Astrocyte (in vitro differentiated cells and primary cell): ENCODE data around the gene DPF3. TPM values are rescaled to one million over a fixed set of nuclear protein-coding genes. Genes with fewer than 3 reads are reported as not detected.

ENCODE experiments used
- DNase-seq: peaks from one replicate; pipeline ENCODE4 v3.0.0-alpha.2; 2010; ENCODE audit warnings: low read depth
- FAIRE-seq: peaks from 2 replicates; lab custom pipeline; 2011; peaks lifted over from hg19 to GRCh38; lab: Jason Lieb, UNC
- H2AFZ ChIP-seq: 2 replicates; pipeline ENCODE4 v1.6.0; 2012; ENCODE audit warnings: low read depth, low read length, inconsistent platforms
- H3K27ac ChIP-seq: 2 replicates; pipeline ENCODE4 v1.5.1; 2011; ENCODE audit warnings: low read depth, low read length, inconsistent platforms
- H3K27me3 ChIP-seq: 2 replicates; pipeline ENCODE4 v1.6.0; 2011; ENCODE audit warnings: low read length, inconsistent platforms; ENCODE audit not compliant: insufficient read depth
- H3K36me3 ChIP-seq: 2 replicates; pipeline ENCODE4 v1.5.1; 2011; ENCODE audit warnings: low read length, inconsistent platforms; ENCODE audit not compliant: insufficient read depth
- H3K4me1 ChIP-seq: 2 replicates; pipeline ENCODE4 v1.5.1; 2011; ENCODE audit warnings: low read length, inconsistent platforms; ENCODE audit not compliant: insufficient read depth
- H3K4me2 ChIP-seq: 2 replicates; pipeline ENCODE4 v1.6.0; 2012; ENCODE audit warnings: low read length, inconsistent platforms
- H3K4me3 ChIP-seq: 2 replicates; pipeline ENCODE4 v1.5.1; 2011; ENCODE audit warnings: low read depth, mild to moderate bottlenecking, low read length, inconsistent platforms; ENCODE audit not compliant: insufficient read depth
- H3K79me2 ChIP-seq: 2 replicates; pipeline ENCODE4 v1.6.0; 2012; ENCODE audit warnings: mild to moderate bottlenecking, low read length, inconsistent platforms; ENCODE audit not compliant: insufficient read depth
- H3K9ac ChIP-seq: 2 replicates; pipeline ENCODE4 v1.6.0; 2012; ENCODE audit warnings: mild to moderate bottlenecking, low read length, inconsistent platforms
- H3K9me3 ChIP-seq: 2 replicates; pipeline ENCODE4 v1.5.1; 2012; ENCODE audit warnings: low read depth, mild to moderate bottlenecking, low read length, inconsistent platforms; ENCODE audit not compliant: insufficient read depth
- H4K20me1 ChIP-seq: 2 replicates; pipeline ENCODE4 v1.6.0; 2012; ENCODE audit warnings: low read length, inconsistent platforms; ENCODE audit not compliant: insufficient read depth
- H3K27ac Mint-ChIP-seq: one replicate; pipeline ENCODE4 v1.8.0; 2021; ENCODE audit warnings: mild to moderate bottlenecking, mixed read lengths; ENCODE audit not compliant: unreplicated experiment
- H3K27me3 Mint-ChIP-seq: one replicate; pipeline ENCODE4 v1.8.0; 2021; ENCODE audit warnings: low read depth, mixed read lengths; ENCODE audit not compliant: unreplicated experiment
- H3K36me3 Mint-ChIP-seq: one replicate; pipeline ENCODE4 v1.8.0; 2021; ENCODE audit warnings: low read depth, mixed read lengths; ENCODE audit not compliant: unreplicated experiment
- H3K4me1 Mint-ChIP-seq: one replicate; pipeline ENCODE4 v1.8.0; 2021; ENCODE audit warnings: low read depth, mixed read lengths; ENCODE audit not compliant: unreplicated experiment
- H3K4me3 Mint-ChIP-seq: one replicate; pipeline ENCODE4 v1.8.0; 2021; ENCODE audit warnings: mild to moderate bottlenecking, moderate library complexity, mixed read lengths; ENCODE audit not compliant: unreplicated experiment
- H3K9me3 Mint-ChIP-seq: one replicate; pipeline ENCODE4 v1.8.0; 2021; ENCODE audit warnings: mild to moderate bottlenecking, mixed read lengths; ENCODE audit not compliant: unreplicated experiment
- EZH2 ChIP-seq: IDR thresholded peaks from 2 replicates; pipeline ENCODE4 v1.6.1; 2012; ENCODE audit warnings: mild to moderate bottlenecking, low read length, inconsistent platforms; ENCODE audit not compliant: insufficient read depth
- total RNA-seq: library from RNA; stranded (reverse); gene quantifications from 2 replicates; pipeline ENCODE4 v1.2.1, GENCODE V29; 2021
- TF ChIP-seq, protein P1 (sequence below): IDR thresholded peaks from 2 replicates; pipeline ENCODE4 v1.5.1; 2011; ENCODE audit warnings: low read depth, mild to moderate bottlenecking, inconsistent platforms, low read length, moderate library complexity; ENCODE audit not compliant: insufficient read depth

DPF3 gene
- total RNA-seq, 1 donor from 2014 or later: 2.4 TPM

DNA sequence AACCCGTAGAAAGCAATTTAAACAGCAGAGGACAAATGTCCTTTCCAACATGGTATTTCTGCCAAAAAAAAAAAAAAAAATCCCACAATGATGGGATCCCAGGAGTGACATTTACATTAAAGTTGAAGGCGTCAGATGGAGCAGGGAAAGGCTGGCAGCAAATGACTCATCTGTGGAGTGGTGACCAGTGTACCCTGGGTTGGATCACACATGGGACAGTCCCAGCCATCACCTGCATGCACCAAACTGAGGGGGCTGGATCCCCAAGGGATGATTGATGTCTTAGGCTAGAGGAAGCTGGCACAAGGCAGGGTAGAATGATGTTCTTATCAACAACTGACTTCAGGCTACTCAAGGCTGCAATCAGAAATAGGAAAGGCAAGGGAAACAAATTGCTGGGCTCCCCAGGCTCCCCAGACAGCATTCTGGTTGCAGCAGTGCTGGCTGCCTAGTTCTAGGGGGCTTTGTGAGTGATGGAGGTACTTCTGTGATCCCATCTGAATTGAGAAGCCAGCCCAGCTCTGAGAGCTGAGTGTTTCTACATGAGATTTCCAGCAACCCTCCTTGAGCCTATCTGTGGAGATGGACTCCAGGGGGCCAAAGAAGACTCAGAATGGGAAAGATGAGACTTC lies 117.9 kb downstream of the DPF3 start:
- H3K4me3 ChIP-seq: no peak overlapping the region
- H4K20me1 ChIP-seq: peaks cover 8% of the 10 kb centered on the region
- H3K27ac ChIP-seq: no peak overlapping the region
- H2AFZ ChIP-seq: no peak overlapping the region
- peaks cover 2% of the 10 kb centered on the region for H3K36me3 Mint-ChIP-seq
- H3K4me1 ChIP-seq: peaks cover 8% of the 10 kb centered on the region
- H3K4me2 ChIP-seq: no peak overlapping the region
- H3K79me2 ChIP-seq: peaks cover 74% of the 10 kb centered on the region
- FAIRE-seq (no peak), DNase-seq (no peak)
- no peaks in the 10 kb centered on the region for H3K36me3 ChIP-seq
- no peaks in the 10 kb centered on the region for H3K27me3 ChIP-seq
- H3K27ac Mint-ChIP-seq: no peak overlapping the region
- H3K9me3 ChIP-seq: no peaks in the 10 kb centered on the region
- peaks cover 8% of the 10 kb centered on the region for H3K9me3 Mint-ChIP-seq
- H3K4me1 Mint-ChIP-seq: peaks cover 17% of the 10 kb centered on the region
- TF ChIP-seq, protein P1, sequence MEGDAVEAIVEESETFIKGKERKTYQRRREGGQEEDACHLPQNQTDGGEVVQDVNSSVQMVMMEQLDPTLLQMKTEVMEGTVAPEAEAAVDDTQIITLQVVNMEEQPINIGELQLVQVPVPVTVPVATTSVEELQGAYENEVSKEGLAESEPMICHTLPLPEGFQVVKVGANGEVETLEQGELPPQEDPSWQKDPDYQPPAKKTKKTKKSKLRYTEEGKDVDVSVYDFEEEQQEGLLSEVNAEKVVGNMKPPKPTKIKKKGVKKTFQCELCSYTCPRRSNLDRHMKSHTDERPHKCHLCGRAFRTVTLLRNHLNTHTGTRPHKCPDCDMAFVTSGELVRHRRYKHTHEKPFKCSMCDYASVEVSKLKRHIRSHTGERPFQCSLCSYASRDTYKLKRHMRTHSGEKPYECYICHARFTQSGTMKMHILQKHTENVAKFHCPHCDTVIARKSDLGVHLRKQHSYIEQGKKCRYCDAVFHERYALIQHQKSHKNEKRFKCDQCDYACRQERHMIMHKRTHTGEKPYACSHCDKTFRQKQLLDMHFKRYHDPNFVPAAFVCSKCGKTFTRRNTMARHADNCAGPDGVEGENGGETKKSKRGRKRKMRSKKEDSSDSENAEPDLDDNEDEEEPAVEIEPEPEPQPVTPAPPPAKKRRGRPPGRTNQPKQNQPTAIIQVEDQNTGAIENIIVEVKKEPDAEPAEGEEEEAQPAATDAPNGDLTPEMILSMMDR: no peak
- no peak for TF ChIP-seq EZH2
- H3K27me3 Mint-ChIP-seq: no peaks in the 10 kb centered on the region
- no peak overlapping the region for H3K9ac ChIP-seq
- no peak overlapping the region for H3K4me3 Mint-ChIP-seq

DNA sequence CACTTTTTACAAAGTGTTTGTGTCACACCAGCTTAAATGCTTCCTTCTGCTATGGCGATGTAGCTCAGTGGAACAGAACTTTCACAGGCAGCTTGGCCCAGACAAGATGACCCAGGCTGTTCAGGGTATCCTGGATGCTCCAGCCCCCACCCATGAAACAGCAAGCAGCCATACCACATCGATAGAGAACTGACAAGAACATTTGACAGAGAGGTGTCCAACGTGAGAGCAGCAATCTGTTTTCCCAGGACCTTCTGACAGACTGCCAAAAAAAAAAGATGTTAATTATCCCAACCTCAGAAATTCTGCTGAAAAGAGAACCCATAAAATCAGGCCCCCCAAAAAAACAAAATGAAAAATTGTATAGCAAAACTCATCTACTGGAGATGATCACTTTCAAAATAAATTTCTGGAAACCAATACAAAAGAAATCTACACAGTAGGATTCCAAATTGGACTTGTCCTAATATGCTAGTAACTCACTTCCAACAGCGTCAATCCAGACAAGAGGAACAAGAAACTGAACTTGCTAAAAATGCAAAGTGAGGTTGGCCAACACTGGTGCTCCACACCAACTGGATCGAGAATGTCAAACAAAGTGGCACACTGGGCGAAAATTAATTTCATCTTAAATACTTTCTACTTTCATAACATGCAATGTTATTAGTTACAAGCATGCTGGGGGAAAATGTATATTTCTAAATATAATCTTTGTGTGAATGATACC lies 118.8 kb downstream of the DPF3 start:
- Histone ChIP-seq H2AFZ (no peak overlapping the region), H4K20me1 (peaks cover 8% of the 10 kb centered on the region), H3K4me2 (no peak overlapping the region), H3K79me2 (peaks cover 66% of the 10 kb centered on the region), H3K4me3 (no peak overlapping the region), H3K9me3 (no peaks in the 10 kb centered on the region), H3K27me3 (no peaks in the 10 kb centered on the region), H3K27ac (no peak overlapping the region), H3K4me1 (no peaks in the 10 kb centered on the region), H3K9ac (no peak overlapping the region), H3K36me3 (no peaks in the 10 kb centered on the region)
- Mint-ChIP-seq H3K27me3 (no peaks in the 10 kb centered on the region), H3K4me1 (peaks cover 10% of the 10 kb centered on the region), H3K27ac (no peak overlapping the region), H3K4me3 (no peak overlapping the region), H3K36me3 (peaks cover 2% of the 10 kb centered on the region), H3K9me3 (peaks cover 8% of the 10 kb centered on the region)
- TF ChIP-seq, protein P1: no peak
- TF ChIP-seq EZH2: no peak
- no peak for FAIRE-seq
- DNase-seq: no peak

DNA sequence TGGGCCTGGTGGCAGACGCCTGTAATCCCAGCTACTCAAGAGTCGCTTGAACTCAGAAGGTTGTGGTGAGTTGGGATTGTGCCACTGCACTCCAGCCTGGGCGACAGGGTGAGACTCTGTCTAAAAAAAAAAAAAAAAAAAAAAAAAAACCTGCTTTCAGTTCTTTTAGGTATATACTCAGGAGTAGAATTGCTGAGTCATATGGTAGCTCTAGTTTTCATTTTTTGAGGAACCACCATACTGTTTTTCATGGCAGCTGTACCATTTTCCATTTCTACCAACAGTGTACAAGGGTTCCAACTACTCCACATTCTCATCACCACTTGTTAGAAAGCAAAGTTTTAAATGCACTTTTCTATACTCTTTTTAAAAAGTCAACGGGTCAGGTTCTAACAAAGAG lies 119.8 kb downstream of the DPF3 start:
- Histone ChIP-seq H3K9me3 (no peaks in the 10 kb centered on the region), H3K79me2 (peaks cover 59% of the 10 kb centered on the region), H3K4me1 (no peaks in the 10 kb centered on the region), H3K9ac (no peak overlapping the region), H4K20me1 (peaks cover 8% of the 10 kb centered on the region), H3K4me2 (no peak overlapping the region), H2AFZ (no peak overlapping the region), H3K27me3 (no peaks in the 10 kb centered on the region), H3K27ac (no peak overlapping the region), H3K4me3 (no peak overlapping the region), H3K36me3 (no peaks in the 10 kb centered on the region)
- Mint-ChIP-seq H3K27me3 (no peaks in the 10 kb centered on the region), H3K36me3 (no peaks in the 10 kb centered on the region), H3K4me3 (no peak overlapping the region), H3K27ac (no peak overlapping the region), H3K4me1 (peaks cover 10% of the 10 kb centered on the region), H3K9me3 (peaks cover 7% of the 10 kb centered on the region)
- FAIRE-seq (no peak), DNase-seq (no peak)
- TF ChIP-seq, protein P1: no peak
- no peak for TF ChIP-seq EZH2
